Activated CD4-positive, alpha-beta T cell treated with anti-CD3 and anti-CD28 coated beads, Interleukin-2, amount 10 ng/mL, durations not matched to agents 7 days and 5 days (primary cell): ENCODE measurements around the gene CD81. TPM values are rescaled to one million over a fixed set of nuclear protein-coding genes. Genes with fewer than 3 reads are reported as not detected.

Experiments
- CTCF ChIA-PET: fragments of 350-600 bp; sonication (Branson Sonifier 250); formaldehyde crosslinking; loops from one replicate; lab custom pipeline; 2021; ENCODE audit warnings: antibody characterized with exemption; lab: Charles Lee
- POLR2A ChIA-PET: fragments of 350-600 bp; sonication (Branson Sonifier 250); formaldehyde crosslinking; loops from one replicate; lab custom pipeline; 2021; ENCODE audit warnings: antibody characterized with exemption; lab: Charles Lee
- DNase-seq: peaks from one replicate; pipeline ENCODE4 v3.0.0-alpha.2; 2020
- H3K27ac Mint-ChIP-seq: one replicate; pipeline ENCODE4 v1.8.0; 2021; ENCODE audit warnings: mild to moderate bottlenecking, moderate library complexity, mixed read lengths
- H3K27me3 Mint-ChIP-seq: one replicate; pipeline ENCODE4 v1.8.0; 2021; ENCODE audit warnings: mixed read lengths
- H3K36me3 Mint-ChIP-seq: one replicate; pipeline ENCODE4 v1.8.0; 2021; ENCODE audit warnings: low read depth, mixed read lengths
- H3K4me1 Mint-ChIP-seq: one replicate; pipeline ENCODE4 v1.8.0; 2021; ENCODE audit warnings: mixed read lengths
- H3K4me3 Mint-ChIP-seq: one replicate; pipeline ENCODE4 v1.8.0; 2021; ENCODE audit warnings: mild to moderate bottlenecking, moderate library complexity, mixed read lengths
- H3K9me3 Mint-ChIP-seq: one replicate; pipeline ENCODE4 v1.8.0; 2021; ENCODE audit warnings: mixed read lengths
- total RNA-seq, 2 experiments: library from RNA; stranded (reverse); gene quantifications; one replicate each; pipeline ENCODE4 v1.2.3, GENCODE V29; 2021

Gene CD81
- total RNA-seq, 2 experiments from 2014 or later = 137 to 157 TPM

- ChIA-PET CTCF (interaction anchor here (0.8 to 8.4 kb wide), 39 partner anchors 8 to 587 kb away, joined by 3 to 134 read pairs (median 4); partner anchors contain the start of genes C11orf21, TSPAN32 and TSSC4), POLR2A (no interaction called here)
- Mint-ChIP-seq H3K4me1 (no peaks in the 10 kb centered on the region), H3K27me3 (no peaks in the 10 kb centered on the region), H3K36me3 (no peaks in the 10 kb centered on the region), H3K27ac (no peak overlapping the region), H3K9me3 (no peaks in the 10 kb centered on the region), H3K4me3 (no peak overlapping the region)
- DNase-seq = peak; percentile 59
Observed at GRCh38 chr11:2419638-2420501, 42.8 kb downstream of the CD81 start.

GRCh38 chr11:2420502-2421225, 43.6 kb downstream of the CD81 start:
- no peak overlapping the region for H3K27ac Mint-ChIP-seq

GRCh38 chr11:2421226-2421994, 44.3 kb downstream of the CD81 start:
- H3K4me3 Mint-ChIP-seq = no peak overlapping the region
- DNase-seq = no peak
- no peaks in the 10 kb centered on the region for H3K9me3 Mint-ChIP-seq
- ChIA-PET CTCF (interaction anchor here (0.6 to 8.4 kb wide), 34 partner anchors 9 to 1870 kb away, joined by 3 to 134 read pairs (median 3); partner anchors contain the start of genes C11orf21, TSPAN32 and TSSC4), POLR2A (no interaction called here)
- H3K27ac Mint-ChIP-seq = no peak overlapping the region
- no peaks in the 10 kb centered on the region for H3K27me3 Mint-ChIP-seq
- no peaks in the 10 kb centered on the region for H3K36me3 Mint-ChIP-seq
- H3K4me1 Mint-ChIP-seq = no peaks in the 10 kb centered on the region

More at GRCh38 chr11:2420502-2421225, 43.6 kb downstream of the CD81 start:
- no peaks in the 10 kb centered on the region for H3K9me3 Mint-ChIP-seq
- POLR2A ChIA-PET = no interaction called here
- no peaks in the 10 kb centered on the region for H3K27me3 Mint-ChIP-seq
- DNase-seq = peak; percentile 66
- H3K4me3 Mint-ChIP-seq = no peak overlapping the region
- H3K4me1 Mint-ChIP-seq = no peaks in the 10 kb centered on the region
- H3K36me3 Mint-ChIP-seq = no peaks in the 10 kb centered on the region
- CTCF ChIA-PET = interaction anchor here (0.6 to 8.4 kb wide), 39 partner anchors 7 to 475 kb away, joined by 3 to 134 read pairs (median 4); partner anchors contain the start of genes C11orf21, TSPAN32 and TSSC4

DNA sequence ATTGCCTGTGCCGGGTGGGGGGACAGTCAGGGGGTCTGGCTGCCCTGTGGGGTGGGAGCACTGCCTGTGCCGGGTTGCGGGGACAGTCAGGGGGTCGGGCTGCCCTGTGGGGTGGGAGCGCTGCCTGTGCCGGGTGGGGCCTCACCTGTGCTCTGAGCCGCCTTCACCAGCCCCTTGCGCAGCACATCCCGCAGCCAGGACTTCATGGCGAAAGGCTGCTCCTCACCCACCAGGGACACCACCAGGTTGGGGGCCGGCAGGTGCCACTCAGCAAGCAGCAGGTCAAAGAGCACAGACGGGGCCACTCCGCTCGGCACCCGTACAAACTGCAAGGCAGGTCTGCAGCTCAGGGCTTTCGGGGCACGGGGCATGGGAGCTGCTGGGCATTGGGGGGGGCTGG, 44.9 kb downstream of the CD81 start:
- Mint-ChIP-seq H3K27ac (no peak overlapping the region), H3K4me1 (no peaks in the 10 kb centered on the region), H3K36me3 (no peaks in the 10 kb centered on the region), H3K9me3 (no peaks in the 10 kb centered on the region), H3K4me3 (no peak overlapping the region), H3K27me3 (no peaks in the 10 kb centered on the region)
- DNase-seq = no peak
- POLR2A ChIA-PET = no interaction called here
- CTCF ChIA-PET = interaction anchor here (0.6 to 8.4 kb wide), 8 partner anchors 108 to 1871 kb away, joined by 4 to 134 read pairs (median 17); partner anchors contain the start of genes C11orf21 and TSPAN32

DNA sequence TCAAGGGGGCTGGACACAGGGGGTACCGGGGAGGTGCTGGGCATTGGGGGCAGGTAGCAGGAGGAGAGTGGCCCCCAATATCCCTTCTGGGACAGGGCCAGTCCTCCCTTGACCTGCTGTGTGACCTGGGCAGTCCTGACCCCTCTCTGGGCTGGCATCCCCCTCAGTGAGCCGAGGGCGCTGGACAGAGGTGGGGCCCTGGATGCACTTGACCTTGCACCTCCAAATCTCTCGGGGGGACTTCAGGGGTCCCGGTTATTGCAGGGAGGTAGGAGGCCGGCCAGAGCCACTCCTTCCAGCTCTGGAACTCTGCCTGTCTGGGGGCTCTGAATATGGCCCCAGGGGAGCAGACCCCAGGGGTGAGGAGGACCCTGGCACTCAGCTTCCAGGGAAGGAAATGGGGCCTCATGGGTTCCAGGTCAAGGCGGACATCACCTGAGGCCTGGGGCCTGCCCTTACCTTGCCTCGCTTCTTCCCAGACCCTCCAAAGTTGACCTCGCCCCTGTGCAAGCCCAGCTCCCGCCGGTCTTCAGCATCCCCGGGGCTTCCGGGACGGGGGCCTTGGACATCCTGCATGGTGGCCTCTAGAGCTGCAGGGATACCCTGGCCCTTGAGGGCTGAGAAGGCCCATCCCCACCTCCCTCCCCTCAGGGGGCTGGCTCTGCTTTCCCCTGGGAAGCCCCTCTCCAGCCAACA, 45.5 kb downstream of the CD81 start:
- Mint-ChIP-seq H3K27me3 (no peaks in the 10 kb centered on the region), H3K36me3 (no peaks in the 10 kb centered on the region), H3K27ac (no peak overlapping the region), H3K9me3 (no peaks in the 10 kb centered on the region), H3K4me1 (no peaks in the 10 kb centered on the region), H3K4me3 (no peak overlapping the region)
- POLR2A ChIA-PET = no interaction called here
- DNase-seq = no peak
- CTCF ChIA-PET = interaction anchor here (0.6 to 8.4 kb wide), 7 partner anchors 22 to 1872 kb away, joined by 3 to 134 read pairs (median 4); partner anchors contain the start of gene TSSC4

GRCh38 chr11:2423157-2424025, 46.3 kb downstream of the CD81 start:
- no peaks in the 10 kb centered on the region for H3K27me3 Mint-ChIP-seq
- H3K27ac Mint-ChIP-seq = no peak overlapping the region
- DNase-seq = no peak
- H3K4me3 Mint-ChIP-seq = no peak overlapping the region
- H3K4me1 Mint-ChIP-seq = no peaks in the 10 kb centered on the region
- no peaks in the 10 kb centered on the region for H3K9me3 Mint-ChIP-seq
- no peaks in the 10 kb centered on the region for H3K36me3 Mint-ChIP-seq
- ChIA-PET POLR2A (no interaction called here), CTCF (interaction anchor here (0.8 to 8.4 kb wide), 7 partner anchors 22 to 469 kb away, joined by 3 to 134 read pairs (median 4); partner anchors contain the start of gene TSSC4)

DNA sequence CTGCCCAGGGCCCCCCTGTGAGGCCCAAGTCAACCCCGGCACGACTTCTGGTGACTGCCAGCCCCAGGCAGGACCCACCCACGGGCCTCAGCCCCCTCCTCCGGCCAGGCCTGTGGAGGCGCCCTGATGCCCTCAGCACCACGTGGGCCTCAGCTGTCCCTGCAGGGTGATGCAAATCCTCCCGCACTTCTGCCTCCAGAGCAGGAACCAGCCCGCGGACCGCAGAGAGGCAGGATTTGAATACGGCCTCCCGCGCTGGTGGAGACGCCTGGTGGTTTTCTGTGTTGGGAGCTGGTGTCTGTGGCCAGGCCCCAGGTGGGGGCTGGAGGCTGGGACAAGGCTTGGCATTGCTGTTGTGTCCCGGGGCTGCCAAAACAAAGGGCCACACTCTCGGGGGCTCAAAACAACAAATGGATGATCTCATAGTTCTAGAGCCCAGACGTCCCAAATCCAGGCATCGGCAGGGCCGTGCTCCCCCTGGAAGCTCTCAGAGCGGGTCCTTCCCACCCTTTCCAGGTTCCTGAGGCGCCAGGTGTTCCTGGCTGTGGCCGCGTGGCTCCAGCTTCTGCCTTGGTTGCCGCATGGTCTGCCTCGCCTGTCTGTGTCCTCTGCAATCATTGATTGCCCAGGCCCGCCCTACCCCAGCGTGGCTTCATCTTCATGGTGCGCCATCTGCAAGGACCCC, 47.8 kb downstream of the CD81 start:
- DNase-seq = no peak
- H3K27ac Mint-ChIP-seq = no peak overlapping the region
- H3K4me3 Mint-ChIP-seq = no peak overlapping the region
- H3K36me3 Mint-ChIP-seq = no peaks in the 10 kb centered on the region
- ChIA-PET CTCF (interaction anchor here (0.9 to 8.4 kb wide), 3 partner anchors 108 to 468 kb away, joined by 3 to 88 read pairs (median 5); no protein-coding TSS in a partner anchor), POLR2A (no interaction called here)
- H3K4me1 Mint-ChIP-seq = no peaks in the 10 kb centered on the region
- H3K9me3 Mint-ChIP-seq = no peaks in the 10 kb centered on the region
- H3K27me3 Mint-ChIP-seq = no peaks in the 10 kb centered on the region

GRCh38 chr11:2425506-2425905, 48.4 kb downstream of the CD81 start:
- Mint-ChIP-seq H3K4me3 (no peak overlapping the region), H3K9me3 (no peaks in the 10 kb centered on the region), H3K4me1 (no peaks in the 10 kb centered on the region), H3K36me3 (no peaks in the 10 kb centered on the region), H3K27me3 (no peaks in the 10 kb centered on the region), H3K27ac (no peak overlapping the region)
- ChIA-PET CTCF (interaction anchor here (0.6 to 8.4 kb wide), 5 partner anchors 107 to 467 kb away, joined by 3 to 88 read pairs (median 5); no protein-coding TSS in a partner anchor), POLR2A (no interaction called here)
- DNase-seq = no peak

DNA sequence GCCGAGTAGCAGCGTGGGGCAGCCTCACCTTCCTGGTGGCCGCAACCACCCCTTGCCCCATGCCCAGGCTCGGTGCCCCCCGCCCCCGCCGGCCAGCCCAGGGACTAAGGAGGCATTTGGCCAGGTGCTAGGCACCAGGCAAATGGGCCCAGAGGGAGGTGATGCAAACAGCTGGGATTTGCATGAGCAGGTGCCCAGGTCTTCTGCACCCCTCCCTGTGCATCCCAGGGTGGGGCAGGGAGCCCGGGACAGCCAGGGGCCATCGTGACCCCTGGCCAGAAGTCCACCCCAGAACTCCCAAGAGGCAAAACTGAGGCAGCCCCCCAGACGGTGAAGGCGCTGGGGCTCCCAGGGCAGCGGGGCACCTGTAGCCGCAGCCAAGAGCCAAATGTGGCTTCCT, 49.1 kb downstream of the CD81 start:
- POLR2A ChIA-PET = no interaction called here
- CTCF ChIA-PET = interaction anchor here (0.9 to 8.4 kb wide), 4 partner anchors 107 to 467 kb away, joined by 3 to 88 read pairs (median 6); no protein-coding TSS in a partner anchor
- Mint-ChIP-seq H3K4me3 (no peak overlapping the region), H3K27ac (no peak overlapping the region), H3K36me3 (no peaks in the 10 kb centered on the region), H3K27me3 (no peaks in the 10 kb centered on the region), H3K9me3 (no peaks in the 10 kb centered on the region), H3K4me1 (no peaks in the 10 kb centered on the region)
- DNase-seq = no peak

DNA sequence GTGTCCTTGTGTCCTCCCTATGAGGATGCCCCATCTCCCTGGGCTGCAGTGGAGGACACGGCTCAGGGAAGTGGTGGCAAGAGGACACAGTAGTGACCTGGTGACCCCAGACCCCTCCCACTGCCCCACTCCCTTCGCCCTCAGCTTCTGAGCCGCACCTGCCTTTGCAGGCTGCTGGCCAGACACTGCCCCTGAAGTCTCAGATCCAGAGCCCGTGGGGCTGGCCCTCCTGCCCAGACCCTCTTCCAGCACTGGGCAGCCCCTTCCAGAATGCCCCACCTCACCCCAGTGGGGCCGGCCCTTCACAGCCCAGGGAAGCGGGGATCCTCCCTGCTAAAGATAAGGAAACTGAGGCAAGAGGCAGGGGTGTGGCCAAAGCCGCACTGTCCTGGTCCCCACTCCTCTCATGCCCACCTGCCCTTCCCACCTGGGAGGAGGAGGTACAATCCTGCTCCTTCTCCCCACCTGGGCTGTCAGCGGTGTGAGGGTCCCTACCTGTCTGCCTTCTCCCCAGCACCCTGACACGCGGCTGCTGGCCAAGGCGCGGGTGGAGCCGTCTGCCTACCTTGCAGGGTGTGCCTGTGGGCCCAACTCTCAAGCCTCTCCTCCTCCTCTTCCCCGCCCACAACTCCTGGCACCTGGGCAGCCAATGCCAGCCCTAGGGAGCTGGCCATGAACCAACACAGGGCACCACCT, 49.9 kb downstream of the CD81 start:
- no peaks in the 10 kb centered on the region for H3K36me3 Mint-ChIP-seq
- no peak overlapping the region for H3K27ac Mint-ChIP-seq
- H3K27me3 Mint-ChIP-seq = no peaks in the 10 kb centered on the region
- H3K9me3 Mint-ChIP-seq = no peaks in the 10 kb centered on the region
- CTCF ChIA-PET = interaction anchor here (0.7 to 8.4 kb wide), 8 partner anchors 7 to 461 kb away, joined by 3 to 88 read pairs (median 7); no protein-coding TSS in a partner anchor
- POLR2A ChIA-PET = no interaction called here
- H3K4me3 Mint-ChIP-seq = no peak overlapping the region
- no peaks in the 10 kb centered on the region for H3K4me1 Mint-ChIP-seq
- DNase-seq = no peak
